CD14-positive monocyte (primary cell): ENCODE data around the gene ZC3H12C. TPM values are rescaled to one million over a fixed set of nuclear protein-coding genes. Genes with fewer than 3 reads are reported as not detected.
A peak's percentile ranks its signal among the peaks of the same experiment; 100 is the strongest.

Experiments
- DNase-seq, 3 donors: peaks; one replicate each; pipeline ENCODE4 v3.0.0-alpha.2; 2011 to 2022
- H2AFZ ChIP-seq: 2 replicates; pipeline ENCODE4 v1.6.0; 2012; ENCODE audit warnings: mild to moderate bottlenecking, low read depth, low read length, inconsistent platforms; ENCODE audit not compliant: insufficient read depth, poor library complexity, severe bottlenecking
- H3K27ac ChIP-seq, 2 donors: 1 replicate in 1 of 2; 2 replicates in 1 of 2; pipeline ENCODE4 v1.5.1; 2012 to 2013; ENCODE audit warnings: low read length in 2 of 2, control low read depth in 1 of 2, inconsistent platforms in 1 of 2, low read depth in 1 of 2, mild to moderate bottlenecking in 1 of 2
- H3K27me3 ChIP-seq, 2 donors: one replicate each; pipeline versions ENCODE4 v1.6.0 to v1.6.1; 2011 to 2013; ENCODE audit warnings: low read length in 2 of 2; ENCODE audit not compliant: control insufficient read depth in 2 of 2, insufficient read depth in 2 of 2
- H3K36me3 ChIP-seq, 2 donors: replicated peaks in 1 of 2; 1 replicate in 1 of 2; 2 replicates in 1 of 2; pipeline versions ENCODE4 v1.5.1 to v1.6.1; 2012 to 2013; ENCODE audit warnings: low read length in 2 of 2, control low read depth in 1 of 2, inconsistent platforms in 1 of 2, mild to moderate bottlenecking in 1 of 2; ENCODE audit not compliant: insufficient read depth in 2 of 2, control insufficient read depth in 1 of 2
- H3K4me1 ChIP-seq, 2 donors: 1 replicate in 1 of 2; 2 replicates in 1 of 2; pipeline versions ENCODE4 v1.5.1 to v1.6.1; 2012 to 2013; ENCODE audit warnings: low read length in 2 of 2, control low read depth in 1 of 2, inconsistent platforms in 1 of 2, mild to moderate bottlenecking in 1 of 2, moderate library complexity in 1 of 2; ENCODE audit not compliant: insufficient read depth in 2 of 2, control insufficient read depth in 1 of 2
- H3K4me2 ChIP-seq: replicated peaks from 2 replicates; pipeline ENCODE3; 2012; ENCODE audit warnings: low read length, moderate library complexity, mild to moderate bottlenecking; ENCODE audit not compliant: poor library complexity, severe bottlenecking; ENCODE audit errors: extremely low read depth
- H3K4me3 ChIP-seq, 3 experiments: fragments of 200-600 bp in 1 of 3; sonication (generic) in 1 of 3; replicated peaks in 1 of 3; 1 replicate in 2 of 3; 2 replicates in 1 of 3; pipeline ENCODE4 v1.5.1; 2011 to 2013; ENCODE audit warnings: low read length in 3 of 3, mild to moderate bottlenecking in 3 of 3, control low read depth in 2 of 3, low read depth in 2 of 3, inconsistent platforms in 1 of 3, moderate library complexity in 1 of 3
- H3K79me2 ChIP-seq: 2 replicates; pipeline ENCODE4 v1.6.0; 2012; ENCODE audit warnings: mild to moderate bottlenecking, control low read depth, inconsistent platforms, low read length, moderate library complexity; ENCODE audit not compliant: insufficient read depth
- H3K9ac ChIP-seq: 2 replicates; pipeline ENCODE4 v1.6.0; 2017; ENCODE audit warnings: low read length, mild to moderate bottlenecking; ENCODE audit not compliant: insufficient read depth, poor library complexity, severe bottlenecking
- H3K9me3 ChIP-seq, 2 donors: replicated peaks in 1 of 2; 1 replicate in 1 of 2; 2 replicates in 1 of 2; pipeline versions ENCODE4 v1.5.1 to v1.6.1; 2012 to 2013; ENCODE audit warnings: low read length in 2 of 2, control low read depth in 1 of 2; ENCODE audit not compliant: control insufficient read depth in 1 of 2, insufficient read depth in 1 of 2
- H4K20me1 ChIP-seq: 2 replicates; pipeline ENCODE4 v1.6.0; 2012; ENCODE audit warnings: mild to moderate bottlenecking, low read length, control low read depth, moderate library complexity; ENCODE audit not compliant: insufficient read depth
- H3K27ac Mint-ChIP-seq, 7 donors: one replicate each; pipeline ENCODE4 v1.8.0; 2020; ENCODE audit warnings: mild to moderate bottlenecking in 7 of 7, mixed read lengths in 7 of 7, moderate library complexity in 6 of 7, inconsistent platforms in 2 of 7
- H3K27me3 Mint-ChIP-seq, 3 donors: one replicate each; pipeline ENCODE4 v1.8.0; 2021 to 2022; ENCODE audit warnings: low read depth in 3 of 3, mild to moderate bottlenecking in 3 of 3, mixed read lengths in 3 of 3, moderate library complexity in 3 of 3, inconsistent platforms in 1 of 3
- H3K36me3 Mint-ChIP-seq, 2 donors: one replicate each; pipeline ENCODE4 v1.8.0; 2020; ENCODE audit warnings: mixed read lengths in 2 of 2, inconsistent platforms in 1 of 2, mild to moderate bottlenecking in 1 of 2
- H3K4me1 Mint-ChIP-seq: one replicate; pipeline ENCODE4 v1.8.0; 2020; ENCODE audit warnings: mild to moderate bottlenecking, mixed read lengths
- H3K4me3 Mint-ChIP-seq, 2 donors: one replicate each; pipeline ENCODE4 v1.8.0; 2020; ENCODE audit warnings: mild to moderate bottlenecking in 2 of 2, mixed read lengths in 2 of 2, moderate library complexity in 1 of 2
- H3K9me3 Mint-ChIP-seq, 7 donors: one replicate each; pipeline ENCODE4 v1.8.0; 2020 to 2022; ENCODE audit warnings: mixed read lengths in 7 of 7, mild to moderate bottlenecking in 6 of 7, moderate library complexity in 6 of 7, inconsistent platforms in 2 of 7
- CTCF ChIP-seq: fragments of 200-600 bp; IDR thresholded peaks from one replicate; pipeline ENCODE4 v1.8.0; 2022; ENCODE audit warnings: antibody characterized with exemption, mild to moderate bottlenecking
- WGBS: methylation state at CpG from one replicate; pipeline ENCODE4 v1.1.5; 2013; ENCODE audit warnings: missing lambda C conversion rate; ENCODE audit not compliant: insufficient coverage; 5-methylcytosine and 5-hydroxymethylcytosine counted together
- intact Hi-C, 2 donors: fragments of 100-400 bp; cut with micrococcal nuclease; formaldehyde crosslinking; loops; one replicate each; pipeline versions ENCODE4 v1.15.0 to v1.15.1; 2023
- polyA plus RNA-seq, 3 donors: library from polyadenylated mRNA; depleted of rRNA in 1 of 3; unstranded in 2 of 3; stranded (reverse) in 1 of 3; fragments of 300-500 nt in 2 of 3; fragments of >200 nt in 1 of 3; fragmentation: Illumina TruSeq in 2 of 3; gene quantifications; 1 replicate in 2 of 3; 2 replicates in 1 of 3; pipeline ENCODE4 v1.2.3, GENCODE V29; 2012 to 2021

Gene ZC3H12C
- polyA plus RNA-seq, 3 donors = 0.47 to 2.6 (median 0.73) TPM

- H3K4me2 ChIP-seq = no peak overlapping the region
- no peak overlapping the region for H3K27ac Mint-ChIP-seq
Measured at GRCh38 chr11:110200241-110200640, 107.0 kb downstream of the ZC3H12C start.

GRCh38 chr11:110200836-110201235 is 107.6 kb downstream of the ZC3H12C start:
- no peaks in the 10 kb centered on the region for H3K36me3 Mint-ChIP-seq
- peaks cover 2% of the 10 kb centered on the region for H3K4me1 Mint-ChIP-seq
- peak overlapping the region in 1 of 7 donors; percentile 8 for H3K27ac Mint-ChIP-seq
- no peak overlapping the region for H3K4me3 ChIP-seq
- no peak overlapping the region for H3K27ac ChIP-seq
- no peaks in the 10 kb centered on the region for H3K9me3 ChIP-seq
- no peak overlapping the region for H3K9ac ChIP-seq
- H4K20me1 ChIP-seq = no peaks in the 10 kb centered on the region
- DNase-seq = no peak
- no peaks in the 10 kb centered on the region for H3K79me2 ChIP-seq
- no peak overlapping the region for H3K4me2 ChIP-seq
- intact Hi-C loops = loop anchor here (2.0 to 10.0 kb wide), 5 partner anchors 176 to 1034 kb away; no protein-coding TSS in a partner anchor
- H3K4me3 Mint-ChIP-seq = no peak overlapping the region
- H3K36me3 ChIP-seq = no peaks in the 10 kb centered on the region
- H3K27me3 ChIP-seq = no peaks in the 10 kb centered on the region
- H3K9me3 Mint-ChIP-seq = no peaks in the 10 kb centered on the region
- no peak overlapping the region for H2AFZ ChIP-seq
- TF ChIP-seq CTCF = no peak
- H3K27me3 Mint-ChIP-seq = peaks cover 0 to 3% (median 0%) of the 10 kb centered on the region in 3 donors
- H3K4me1 ChIP-seq = no peaks in the 10 kb centered on the region
- 90% methylated on average over 5 of the region's 10 CpGs for WGBS

More at GRCh38 chr11:110200241-110200640, 107.0 kb downstream of the ZC3H12C start:
- no peak overlapping the region for H3K27ac ChIP-seq
- no CpG with 5 or more reads among the region's 6 CpGs for WGBS
- no peak overlapping the region for H3K4me3 ChIP-seq
- no peaks in the 10 kb centered on the region for H3K9me3 Mint-ChIP-seq
- no peaks in the 10 kb centered on the region for H4K20me1 ChIP-seq
- no peaks in the 10 kb centered on the region for H3K9me3 ChIP-seq
- H3K4me3 Mint-ChIP-seq = no peak overlapping the region
- H3K79me2 ChIP-seq = no peaks in the 10 kb centered on the region
- H3K27me3 Mint-ChIP-seq = peaks cover 0 to 3% (median 0%) of the 10 kb centered on the region in 3 donors
- DNase-seq = no peak
- no peaks in the 10 kb centered on the region for H3K36me3 ChIP-seq
- H2AFZ ChIP-seq = no peak overlapping the region
- no peak overlapping the region for H3K9ac ChIP-seq
- TF ChIP-seq CTCF = no peak
- H3K4me1 ChIP-seq = no peaks in the 10 kb centered on the region
- no peaks in the 10 kb centered on the region for H3K36me3 Mint-ChIP-seq
- peaks cover 2% of the 10 kb centered on the region for H3K4me1 Mint-ChIP-seq
- H3K27me3 ChIP-seq = no peaks in the 10 kb centered on the region
- intact Hi-C loops = loop anchor here (2.0 to 10.0 kb wide), 5 partner anchors 177 to 1035 kb away; no protein-coding TSS in a partner anchor
